C4-2B (cell line): ENCODE results near the gene ANGPT4.
"Not testable (repeated sequence)": the region's sequence is repeated elsewhere in the genome, so short reads cannot be mapped to it uniquely, and the experiment has no call there.

Source experiments
- H3K27ac ChIP-seq: fragments of 450-650 bp; 2 replicates; pipeline ENCODE4 v1.5.1; 2017
- CTCF ChIP-seq: fragments of 450-650 bp; conservative IDR thresholded peaks from 2 replicates; pipeline ENCODE4 v1.5.1; 2017; ENCODE audit warnings: mild to moderate bottlenecking
- ZFX ChIP-seq: fragments of 450-650 bp; IDR thresholded peaks from 2 replicates; pipeline ENCODE4 v1.6.1; 2017

The ANGPT4 gene

DNA sequence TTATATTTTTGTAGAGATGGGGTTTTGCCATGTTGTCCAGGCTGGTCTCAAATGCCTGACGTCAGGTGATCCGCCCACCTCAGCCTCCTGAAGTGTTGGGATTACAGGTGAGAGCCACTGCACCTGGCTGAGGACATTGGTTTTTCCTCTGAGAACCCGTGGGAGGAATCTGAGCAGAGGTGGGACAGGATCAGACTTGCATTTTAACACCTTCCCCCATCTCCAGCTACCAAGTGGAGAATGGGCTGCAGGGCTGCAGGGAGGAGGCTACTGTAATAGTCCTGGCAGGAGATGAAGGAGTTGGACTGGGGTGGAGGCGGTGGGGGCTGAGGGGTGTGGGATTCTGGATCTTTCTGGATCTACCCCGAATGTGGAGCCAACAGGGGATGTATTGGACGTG, 58.1 kb downstream of the ANGPT4 start:
- H3K27ac ChIP-seq, result no peak overlapping the region
- no peak for TF ChIP-seq ZFX
- TF ChIP-seq CTCF, result no peak

DNA sequence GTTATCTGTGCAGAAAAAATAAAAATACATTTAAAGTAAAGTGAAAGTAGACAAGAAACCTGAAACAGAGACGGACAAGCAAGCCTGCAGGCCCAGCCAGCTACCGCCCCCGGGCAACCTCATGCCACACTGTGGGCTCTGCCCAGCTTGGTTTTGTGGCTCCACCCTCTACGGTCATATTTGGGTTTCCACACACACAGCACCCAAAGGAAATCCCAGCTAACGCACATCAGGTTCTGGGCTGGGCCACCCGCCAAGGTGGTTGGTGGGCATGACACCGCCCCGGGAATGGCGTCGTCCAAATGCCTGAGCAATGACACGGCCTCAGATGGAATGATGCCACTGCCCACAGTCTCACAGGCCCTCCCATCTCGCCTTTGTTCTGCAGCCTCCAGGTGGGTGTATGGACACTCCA, 59.8 kb downstream of the ANGPT4 start:
- no peak overlapping the region for H3K27ac ChIP-seq
- TF ChIP-seq ZFX, result no peak
- TF ChIP-seq CTCF, result no peak

- no peak overlapping the region for H3K27ac ChIP-seq
- no peak for TF ChIP-seq CTCF
- no peak for TF ChIP-seq ZFX
Observed at GRCh38 chr20:855466-856360, 60.4 kb downstream of the ANGPT4 start.

DNA sequence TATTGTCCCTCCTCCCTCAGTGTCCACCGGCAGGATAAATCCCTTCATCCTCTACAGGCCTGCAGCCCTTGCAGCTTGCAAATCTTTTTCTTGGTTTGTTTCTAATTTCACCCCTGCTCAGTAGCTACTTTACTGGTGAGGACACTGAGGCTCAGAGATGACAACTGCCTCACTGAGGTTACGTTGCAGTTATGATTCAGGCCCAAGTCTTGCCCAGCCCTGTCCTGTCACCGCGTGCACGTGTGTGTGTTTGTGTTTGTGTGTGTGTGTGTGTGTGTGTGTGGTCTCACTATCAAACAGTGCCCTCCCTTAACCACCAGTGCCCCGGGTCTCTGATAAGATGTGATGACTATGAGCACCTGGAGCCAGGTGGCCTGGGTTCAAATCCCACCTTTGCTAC, 61.5 kb downstream of the ANGPT4 start:
- H3K27ac ChIP-seq, result no peak overlapping the region
- TF ChIP-seq CTCF, result no peak

DNA sequence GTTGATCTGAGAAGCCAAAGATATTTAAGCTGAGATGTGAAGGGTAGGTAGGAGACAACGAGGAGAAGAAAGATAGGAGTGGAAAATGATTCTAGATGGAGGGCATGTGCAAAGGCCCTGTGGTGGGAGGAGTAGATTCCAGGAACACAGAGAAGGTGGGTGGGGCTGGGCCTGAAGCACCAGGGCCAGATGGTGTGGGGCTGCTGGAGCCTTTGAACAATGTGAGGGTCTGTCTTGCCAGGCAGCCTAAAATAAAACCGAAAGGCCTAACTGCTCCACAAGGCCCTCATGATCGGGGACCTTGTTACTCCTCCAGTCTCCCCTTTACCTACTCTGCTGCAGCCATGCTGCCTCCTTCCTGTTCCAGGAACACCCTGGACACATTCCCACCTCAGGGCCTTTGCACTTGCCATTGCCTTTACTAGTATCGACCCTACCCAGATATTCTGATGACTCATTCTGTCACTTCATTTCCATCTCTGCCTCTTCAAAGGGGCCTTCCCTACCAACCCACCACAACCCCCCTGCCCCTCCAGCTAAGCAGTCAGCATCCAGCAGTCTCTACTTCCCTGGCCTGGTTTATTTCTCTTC, 62.6 kb downstream of the ANGPT4 start:
- H3K27ac ChIP-seq, result no peak overlapping the region
- TF ChIP-seq ZFX (no peak), CTCF (no peak)

DNA sequence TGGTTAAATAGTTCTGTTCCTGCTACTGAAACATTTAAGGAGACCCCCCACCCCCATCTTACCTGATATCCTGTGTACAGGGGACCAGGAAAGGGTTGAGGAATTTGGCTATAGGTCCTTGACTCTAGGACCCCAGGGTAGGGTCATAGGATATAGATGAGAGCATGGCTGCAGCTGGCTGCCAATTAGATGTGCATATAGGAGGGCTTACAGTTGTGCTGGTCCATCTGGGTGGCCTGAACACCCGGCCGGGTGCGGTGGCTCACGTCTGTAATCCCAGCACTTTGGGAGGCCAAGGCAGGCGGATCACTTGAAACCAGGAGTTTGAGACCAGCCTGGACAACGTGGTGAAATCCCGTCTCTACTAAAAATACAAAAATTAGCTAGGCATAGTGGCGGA, 67.4 kb downstream of the ANGPT4 start:
- not testable (repeated sequence) for H3K27ac ChIP-seq

DNA sequence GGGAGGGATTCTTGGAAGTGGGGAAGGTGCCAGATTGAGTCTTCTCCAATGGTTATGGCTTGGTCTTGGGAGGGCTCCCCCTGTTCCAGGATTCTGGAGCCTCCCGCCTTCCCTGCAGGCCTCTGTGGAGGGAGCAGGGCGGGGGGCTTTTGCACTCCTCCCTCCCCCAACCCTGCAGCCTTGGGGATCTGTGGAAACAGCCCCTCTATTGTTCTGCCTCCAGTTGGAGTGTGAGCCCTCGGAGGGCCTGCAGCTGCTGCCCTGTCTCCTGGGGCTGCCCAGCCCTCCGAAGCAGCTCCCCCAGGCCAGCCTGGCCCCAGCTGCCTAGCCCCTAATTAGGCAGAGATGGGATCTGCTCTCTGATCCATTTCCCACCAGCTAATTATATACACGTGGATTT, 67.9 kb downstream of the ANGPT4 start:
- no peak overlapping the region for H3K27ac ChIP-seq
- no peak for TF ChIP-seq CTCF
- no peak for TF ChIP-seq ZFX

DNA sequence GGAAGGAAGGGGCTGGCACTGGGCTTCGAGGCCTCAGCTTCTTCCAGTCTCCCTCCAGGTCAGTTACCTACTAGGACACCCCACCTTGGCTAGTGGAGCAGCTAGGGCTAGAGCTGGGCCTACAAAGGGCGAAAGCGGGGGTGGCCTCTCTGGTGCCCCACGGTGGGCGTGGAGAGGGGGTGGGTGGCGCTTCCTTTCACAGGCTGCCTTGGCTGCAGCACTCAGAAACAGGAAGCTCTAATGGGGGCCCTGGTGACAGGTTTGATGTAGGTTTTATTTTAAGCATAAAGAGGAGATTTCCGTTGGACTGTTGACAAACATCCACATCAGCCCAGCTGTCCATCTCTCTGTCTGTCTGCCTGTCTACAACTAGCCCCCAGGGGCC, 69.2 kb downstream of the ANGPT4 start:
- H3K27ac ChIP-seq, result no peak overlapping the region
- no peak for TF ChIP-seq CTCF
- TF ChIP-seq ZFX, result no peak
